Prostate gland (tissue), 2 donors: ENCODE results near the gene GLIPR2. TPM values are rescaled to one million over a fixed set of nuclear protein-coding genes. Genes with fewer than 3 reads are reported as not detected.

ENCODE experiments used
- DNase-seq: peaks from one replicate; pipeline ENCODE4 v3.0.0-alpha.2; 2019; ENCODE audit warnings: low spot score
- H3K27ac ChIP-seq, 2 donors: fragments of 200-600 bp; sonication (generic); 2 replicates each; pipeline ENCODE4 v1.5.1; 2017 to 2019
- H3K27me3 ChIP-seq: fragments of 200-600 bp; sonication (generic); replicated peaks from 2 replicates; pipeline ENCODE4 v1.5.1; 2019; ENCODE audit not compliant: insufficient read depth
- H3K36me3 ChIP-seq, 2 donors: fragments of 200-600 bp; sonication (generic); 1 replicate in 1 of 2; 2 replicates in 1 of 2; pipeline versions ENCODE4 v1.5.1 to v1.8.1; 2017 to 2019
- H3K4me1 ChIP-seq: fragments of 200-600 bp; sonication (generic); replicated peaks from 2 replicates; pipeline ENCODE4 v1.5.1; 2019
- H3K4me3 ChIP-seq, 2 donors: fragments of 200-600 bp; sonication (generic); 2 replicates each; pipeline ENCODE4 v1.5.1; 2017 to 2019
- H3K9me3 ChIP-seq: fragments of 200-600 bp; sonication (generic); 2 replicates; pipeline ENCODE4 v1.5.1; 2017
- POLR2A ChIP-seq: fragments of 450-650 bp; IDR thresholded peaks from one replicate; pipeline ENCODE4 v1.6.1; 2016; ENCODE audit warnings: antibody characterized with exemption, mild to moderate bottlenecking
- POLR2AphosphoS5 ChIP-seq: sonication (generic); formaldehyde crosslinking; IDR thresholded peaks from one replicate; pipeline ENCODE4 v1.6.1; 2017; ENCODE audit warnings: antibody characterized with exemption
- WGBS: methylation state at CpG from one replicate; pipeline ENCODE4 v1.1.5; 2018; 5-methylcytosine and 5-hydroxymethylcytosine counted together
- intact Hi-C: fragments of 100-400 bp; cut with DNase I; formaldehyde crosslinking; loops from one replicate; pipeline ENCODE4 v1.14.2; 2022
- total RNA-seq, 2 donors: library from RNA; depleted of rRNA; stranded (reverse); fragments of >200 nt; gene quantifications; one replicate each; pipeline ENCODE4 v1.1.0, GENCODE V29; 2016
- TF ChIP-seq, protein P1 (sequence below), 4 experiments: fragments of 200-600 bp in 2 of 4; fragments of 450-650 bp in 2 of 4; sonication (generic) in 2 of 4; IDR thresholded peaks; 1 replicate in 3 of 4; 2 replicates in 1 of 4; pipeline ENCODE4 v1.5.1; 2016 to 2019; ENCODE audit warnings: antibody characterized with exemption in 4 of 4, mild to moderate bottlenecking in 2 of 4, moderate library complexity in 2 of 4

Gene GLIPR2
- total RNA-seq, 2 donors from 2014 or later = 21.6 to 36.5 TPM

DNA sequence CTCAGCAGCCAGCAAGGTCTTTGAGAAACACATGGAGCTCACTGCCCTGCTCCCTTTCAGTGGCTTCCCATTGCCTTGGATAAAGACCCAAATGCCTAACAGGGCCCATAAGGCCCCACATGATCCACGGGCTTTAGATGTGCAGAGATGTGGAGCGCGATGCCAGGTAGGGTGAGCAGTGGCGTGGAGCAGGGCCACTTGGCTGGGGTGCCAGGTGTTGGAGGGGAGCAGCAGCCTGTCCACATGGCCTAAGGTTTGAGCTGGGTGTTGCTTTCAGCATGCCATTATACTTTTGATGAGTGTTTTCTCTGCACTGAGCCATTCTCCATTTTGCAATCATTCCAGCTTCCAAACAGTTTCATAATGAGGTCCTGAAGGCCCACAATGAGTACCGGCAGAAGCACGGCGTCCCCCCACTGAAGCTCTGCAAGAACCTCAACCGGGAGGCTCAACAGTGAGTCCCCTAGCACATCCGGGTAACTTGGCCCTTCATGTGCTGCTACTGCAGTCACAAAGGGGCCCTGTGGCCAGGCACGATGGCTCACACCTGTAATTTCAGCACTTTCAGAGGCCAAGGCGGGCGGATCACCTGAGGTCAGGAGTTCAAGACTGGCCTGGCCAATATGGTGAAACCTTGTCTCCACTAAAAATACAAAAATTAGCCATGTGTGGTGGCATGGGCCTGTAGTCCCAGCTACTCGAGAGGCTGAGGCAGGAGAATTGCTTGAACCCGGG is 11.1 kb downstream of the GLIPR2 start:
- intact Hi-C loops = no loop called here
- Histone ChIP-seq H3K9me3 (no peaks in the 10 kb centered on the region), H3K27me3 (no peaks in the 10 kb centered on the region), H3K36me3 (no peaks in the 10 kb centered on the region), H3K27ac (peak overlapping the region; percentile 61 to 67), H3K4me1 (peaks cover 3% of the 10 kb centered on the region), H3K4me3 (no peak overlapping the region)
- 88% methylated on average over 14 of the region's 14 CpGs for WGBS
- no peak for DNase-seq
- TF ChIP-seq POLR2A = no peak

DNA sequence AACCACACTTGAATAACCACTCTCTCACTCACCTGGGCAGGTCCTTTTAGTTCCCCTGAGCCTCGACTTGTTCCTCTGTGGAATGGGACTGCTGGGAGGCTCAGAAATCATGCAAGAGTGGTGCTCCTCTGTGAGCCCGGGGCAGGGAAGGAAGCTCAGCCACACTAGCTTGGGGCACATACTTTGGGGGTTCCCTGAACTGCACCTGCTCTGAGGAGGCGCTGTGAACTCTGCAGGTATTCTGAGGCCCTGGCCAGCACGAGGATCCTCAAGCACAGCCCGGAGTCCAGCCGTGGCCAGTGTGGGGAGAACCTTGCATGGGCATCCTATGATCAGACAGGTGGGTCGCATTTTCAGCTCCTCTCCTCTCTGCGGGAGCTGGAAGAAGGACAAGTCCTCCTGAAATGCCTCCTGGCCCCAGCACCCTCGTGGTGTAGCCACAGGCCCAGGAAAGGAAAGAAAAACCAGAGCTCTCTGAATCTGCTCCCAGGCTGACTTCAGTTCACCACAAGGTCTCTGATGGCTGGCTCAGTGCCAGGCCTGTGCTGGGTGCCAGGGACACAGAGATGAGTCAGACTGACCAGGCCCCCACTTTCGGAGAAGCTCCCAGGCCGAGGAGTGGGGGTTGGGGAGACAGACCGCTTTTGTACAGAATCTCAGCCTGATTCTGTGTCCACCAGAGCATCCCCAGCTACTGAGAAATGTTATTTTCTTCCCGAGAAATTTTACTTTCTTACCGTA is 11.9 kb downstream of the GLIPR2 start:
- Histone ChIP-seq H3K36me3 (no peaks in the 10 kb centered on the region), H3K4me1 (no peaks in the 10 kb centered on the region), H3K27ac (peak overlapping the region; percentile 61 to 67), H3K27me3 (no peaks in the 10 kb centered on the region), H3K4me3 (no peak overlapping the region), H3K9me3 (no peaks in the 10 kb centered on the region)
- intact Hi-C loops = no loop called here
- TF ChIP-seq POLR2A = no peak
- TF ChIP-seq, protein P1, sequence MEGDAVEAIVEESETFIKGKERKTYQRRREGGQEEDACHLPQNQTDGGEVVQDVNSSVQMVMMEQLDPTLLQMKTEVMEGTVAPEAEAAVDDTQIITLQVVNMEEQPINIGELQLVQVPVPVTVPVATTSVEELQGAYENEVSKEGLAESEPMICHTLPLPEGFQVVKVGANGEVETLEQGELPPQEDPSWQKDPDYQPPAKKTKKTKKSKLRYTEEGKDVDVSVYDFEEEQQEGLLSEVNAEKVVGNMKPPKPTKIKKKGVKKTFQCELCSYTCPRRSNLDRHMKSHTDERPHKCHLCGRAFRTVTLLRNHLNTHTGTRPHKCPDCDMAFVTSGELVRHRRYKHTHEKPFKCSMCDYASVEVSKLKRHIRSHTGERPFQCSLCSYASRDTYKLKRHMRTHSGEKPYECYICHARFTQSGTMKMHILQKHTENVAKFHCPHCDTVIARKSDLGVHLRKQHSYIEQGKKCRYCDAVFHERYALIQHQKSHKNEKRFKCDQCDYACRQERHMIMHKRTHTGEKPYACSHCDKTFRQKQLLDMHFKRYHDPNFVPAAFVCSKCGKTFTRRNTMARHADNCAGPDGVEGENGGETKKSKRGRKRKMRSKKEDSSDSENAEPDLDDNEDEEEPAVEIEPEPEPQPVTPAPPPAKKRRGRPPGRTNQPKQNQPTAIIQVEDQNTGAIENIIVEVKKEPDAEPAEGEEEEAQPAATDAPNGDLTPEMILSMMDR (IDR thresholded peaks at IDR 0.05) = peak in 1 of 4 experiments; percentile 8
- peak; percentile 72 for TF ChIP-seq POLR2AphosphoS5
- WGBS = 45% methylated on average over 14 of the region's 14 CpGs
- DNase-seq = peak; percentile 63

GRCh38 chr9:36149197-36149596 is 12.7 kb downstream of the GLIPR2 start:
- intact Hi-C loops = no loop called here
- H3K27me3 ChIP-seq = no peaks in the 10 kb centered on the region
- WGBS = 75% methylated on average over 4 of the region's 4 CpGs
- no peak overlapping the region for H3K4me3 ChIP-seq
- TF ChIP-seq, protein P1 (IDR thresholded peaks at IDR 0.05) = no peak
- no peak for TF ChIP-seq POLR2AphosphoS5
- TF ChIP-seq POLR2A = no peak
- peak overlapping the region; percentile 52 to 67 for H3K27ac ChIP-seq
- H3K4me1 ChIP-seq = no peaks in the 10 kb centered on the region
- no peaks in the 10 kb centered on the region for H3K9me3 ChIP-seq
- no peak for DNase-seq
- no peaks in the 10 kb centered on the region for H3K36me3 ChIP-seq

DNA sequence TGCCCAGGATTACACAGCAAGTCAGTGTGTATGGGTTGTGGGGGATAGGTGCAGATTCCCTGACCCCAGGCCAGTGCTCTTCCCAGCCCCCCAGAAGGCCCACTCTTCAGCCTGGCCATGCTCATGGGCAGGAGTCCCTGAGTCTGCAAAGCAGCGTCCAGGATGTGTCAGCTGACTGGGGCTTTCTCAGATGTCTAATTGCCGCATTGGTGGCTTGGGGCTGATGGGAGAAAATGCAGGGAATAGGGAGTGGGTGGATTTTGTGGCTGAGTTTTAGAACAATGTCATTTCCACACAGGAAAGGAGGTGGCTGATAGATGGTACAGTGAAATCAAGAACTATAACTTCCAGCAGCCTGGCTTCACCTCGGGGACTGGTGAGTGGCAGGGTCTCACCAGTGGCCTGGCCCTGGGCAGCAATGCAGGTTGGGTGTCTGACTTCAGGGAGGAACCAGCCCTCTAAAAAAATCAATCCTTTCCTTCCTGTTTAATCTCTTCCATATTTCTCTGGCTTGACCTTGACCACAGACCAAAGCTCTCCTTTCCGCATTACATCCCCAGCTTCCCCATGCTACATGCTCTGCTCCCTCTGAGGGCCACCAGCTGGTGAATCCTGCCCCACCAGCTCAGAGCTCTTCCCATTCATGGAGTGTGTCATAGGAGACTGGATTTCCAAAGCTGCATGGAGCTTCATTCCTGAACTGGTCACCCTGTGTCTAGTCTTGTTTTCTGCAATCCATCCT is 14.2 kb downstream of the GLIPR2 start:
- TF ChIP-seq POLR2A = no peak
- TF ChIP-seq, protein P1 (IDR thresholded peaks at IDR 0.05) = no peak
- TF ChIP-seq POLR2AphosphoS5 = no peak
- Histone ChIP-seq H3K4me1 (no peaks in the 10 kb centered on the region), H3K27me3 (no peaks in the 10 kb centered on the region), H3K4me3 (no peak overlapping the region), H3K27ac (peak overlapping the region in 1 of 2 donors; percentile 67), H3K9me3 (no peaks in the 10 kb centered on the region), H3K36me3 (no peaks in the 10 kb centered on the region)
- no peak for DNase-seq
- intact Hi-C loops = no loop called here
- 59% methylated on average over 4 of the region's 4 CpGs for WGBS
